GM12865 (cell line): ENCODE results near the gene LRRN1.

Source experiments
- DNase-seq: peaks from one replicate; pipeline ENCODE4 v3.0.0; 2010; ENCODE audit warnings: low read depth
- H3K4me3 ChIP-seq: 2 replicates; pipeline ENCODE4 v1.5.1; 2011; ENCODE audit warnings: mild to moderate bottlenecking, low read depth, low read length, control low read depth
- CTCF ChIP-seq: IDR thresholded peaks from 2 replicates; pipeline ENCODE4 v1.5.1; 2011; ENCODE audit warnings: low read length, control low read depth, low read depth, inconsistent platforms; ENCODE audit not compliant: insufficient read depth; ENCODE audit errors: missing control alignments

The LRRN1 gene

DNA sequence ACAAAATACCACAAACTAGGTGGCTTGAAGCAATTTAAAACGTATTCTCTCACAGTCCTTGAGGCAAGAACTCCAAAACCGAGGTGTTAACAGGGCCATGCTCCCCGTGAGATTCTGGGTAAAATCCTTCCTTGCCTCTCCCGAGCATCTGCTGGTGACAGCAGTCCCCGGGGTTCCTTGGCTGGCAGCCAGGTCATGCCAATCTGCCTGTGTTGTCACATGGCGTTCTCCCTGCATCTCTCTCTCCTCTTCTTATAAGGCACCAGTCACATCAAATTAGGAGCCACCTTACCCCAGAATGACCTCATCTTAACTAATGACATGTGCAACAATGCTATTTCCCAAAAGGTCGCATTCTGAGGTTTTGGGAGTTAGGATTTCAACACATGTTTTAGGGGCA, 26.3 kb upstream of the LRRN1 start:
- H3K4me3 ChIP-seq = no peak overlapping the region
- DNase-seq = no peak
- no peak for TF ChIP-seq CTCF

DNA sequence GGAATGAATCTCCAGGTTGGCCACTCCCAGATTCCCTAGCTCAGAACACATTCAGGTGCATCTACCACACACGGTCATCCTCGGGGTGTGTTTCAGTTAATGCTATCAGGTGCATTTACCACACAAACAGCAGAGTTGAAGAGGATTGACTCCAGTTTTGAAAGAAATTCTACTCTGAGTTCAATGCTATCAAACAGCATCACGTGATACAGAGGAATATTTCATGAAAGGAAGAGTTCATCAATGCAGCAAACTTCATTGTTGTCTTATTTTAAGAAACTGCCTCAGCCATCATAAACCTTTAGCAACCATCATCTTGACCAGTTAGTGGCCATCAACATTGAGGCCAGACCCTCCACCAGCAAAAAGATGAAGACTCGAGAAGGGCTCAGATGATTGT, 22.6 kb upstream of the LRRN1 start:
- DNase-seq = no peak
- no peak overlapping the region for H3K4me3 ChIP-seq
- no peak for TF ChIP-seq CTCF

GRCh38 chr3:3778216-3778615, 21.0 kb upstream of the LRRN1 start:
- no peak for DNase-seq
- H3K4me3 ChIP-seq = no peak overlapping the region
- no peak for TF ChIP-seq CTCF

GRCh38 chr3:3778641-3779270, 20.5 kb upstream of the LRRN1 start:
- TF ChIP-seq CTCF = no peak
- no peak for DNase-seq
- H3K4me3 ChIP-seq = no peak overlapping the region

- no peak for TF ChIP-seq CTCF
Measured at GRCh38 chr3:3782457-3782856, 16.8 kb upstream of the LRRN1 start.

GRCh38 chr3:3783210-3783609, 16.0 kb upstream of the LRRN1 start:
- DNase-seq = no peak
- H3K4me3 ChIP-seq = no peak overlapping the region
- no peak for TF ChIP-seq CTCF

More at GRCh38 chr3:3782457-3782856, 16.8 kb upstream of the LRRN1 start:
- H3K4me3 ChIP-seq = no peak overlapping the region
- DNase-seq = no peak

DNA sequence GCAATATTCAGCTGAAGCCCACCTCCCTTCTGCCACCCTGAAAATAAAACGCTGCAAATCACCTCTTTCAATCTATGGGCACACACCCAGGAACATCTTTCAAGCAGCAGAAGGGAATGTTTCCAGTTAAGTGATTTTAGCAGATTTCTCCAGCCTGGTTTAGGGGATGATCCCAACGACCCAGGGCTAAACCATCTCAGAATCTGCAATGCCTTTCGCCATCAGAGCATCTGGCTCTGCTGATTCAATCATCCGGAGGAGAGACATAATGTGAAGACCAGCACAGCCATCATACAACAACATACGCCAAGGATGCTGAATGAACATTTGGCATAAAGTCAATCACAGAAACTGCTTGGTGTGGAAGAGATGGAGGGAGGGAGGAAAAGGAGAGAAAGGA, 15.5 kb upstream of the LRRN1 start:
- no peak overlapping the region for H3K4me3 ChIP-seq
- TF ChIP-seq CTCF = no peak
- no peak for DNase-seq
